Mammary microvascular endothelial cell (primary cell): ENCODE data around the gene ZBTB21. TPM values are rescaled to one million over a fixed set of nuclear protein-coding genes. Genes with fewer than 3 reads are reported as not detected.

Source experiments
- total RNA-seq: library from RNA; depleted of rRNA; stranded (reverse); fragments of >200 nt; gene quantifications from 2 replicates; pipeline ENCODE4 v1.2.3, GENCODE V29; 2015

The ZBTB21 gene
- total RNA-seq, result 6.1 and 6.3 TPM in 2 replicates

GRCh38 chr21:42009831-42010506 lies at the start of gene ZBTB21:
TSS of gene ZBTB21 (minus strand) at chr21:42010360. CDS start at chr21:41994095, 16,265 bp downstream.

GRCh38 chr21:41953831-41954653 lies 56.1 kb downstream of the ZBTB21 start, which contains the start of gene C2CD2:
TSS of gene C2CD2 (minus strand) at chr21:41954018. CDS start at chr21:41953648, 370 bp downstream.

Other genes starting within 250 kb of the ZBTB21 start
- gene RIPK4, start 243.3 kb downstream of the ZBTB21 start, total RNA-seq, result not detected in 2 replicates
- 2.9 and 3.5 TPM in 2 replicates for gene PRDM15, start 131.0 kb downstream of the ZBTB21 start, total RNA-seq
- gene C2CD2, start 56.3 kb downstream of the ZBTB21 start, total RNA-seq, result 20.4 and 30.1 TPM in 2 replicates
- gene UMODL1, start 61.0 kb upstream of the ZBTB21 start, total RNA-seq, result not detected in 2 replicates
- gene ABCG1, start 208.8 kb upstream of the ZBTB21 start, total RNA-seq, result 13.3 and 17.9 TPM in 2 replicates